Right lobe of liver (tissue), 4 donors: Measurements from ENCODE around the gene MAPT.

ENCODE experiments used
- CTCF ChIP-seq, 4 donors: fragments of 200-600 bp in 3 of 4; fragments of 450-650 bp in 1 of 4; IDR thresholded peaks; one replicate each; pipeline versions ENCODE4 v1.5.1 to v1.8.0; 2016 to 2022; ENCODE audit warnings: antibody characterized with exemption in 4 of 4, mild to moderate bottlenecking in 2 of 4
- POLR2A ChIP-seq: fragments of 450-650 bp; IDR thresholded peaks from one replicate; pipeline ENCODE4 v1.6.1; 2017; ENCODE audit warnings: antibody characterized with exemption, mild to moderate bottlenecking
- donor health status: DM: no; HTN: no; CAD: no.
- donor health status: DM: no; HTN: no; CAD: no.
- donor health status: DM: no; HTN: yes; CAD: no.

- TF ChIP-seq CTCF (IDR thresholded peaks at IDR 0.05) = no peak
- TF ChIP-seq POLR2A = no peak
These were observed 116.3 kb downstream of the MAPT start for GRCh38 chr17:46010597-46011186.
